Measurements from ENCODE around the gene OSBPL10. TPM values are rescaled to one million over a fixed set of nuclear protein-coding genes. Genes with fewer than 3 reads are reported as not detected.

The OSBPL10 gene
- total and polyA plus RNA-seq, 2 of the 8 experiments (the other 6 are each of a cell fraction or from before 2014, with no cell fraction given) = 26.2 to 86.7 TPM

DNA sequence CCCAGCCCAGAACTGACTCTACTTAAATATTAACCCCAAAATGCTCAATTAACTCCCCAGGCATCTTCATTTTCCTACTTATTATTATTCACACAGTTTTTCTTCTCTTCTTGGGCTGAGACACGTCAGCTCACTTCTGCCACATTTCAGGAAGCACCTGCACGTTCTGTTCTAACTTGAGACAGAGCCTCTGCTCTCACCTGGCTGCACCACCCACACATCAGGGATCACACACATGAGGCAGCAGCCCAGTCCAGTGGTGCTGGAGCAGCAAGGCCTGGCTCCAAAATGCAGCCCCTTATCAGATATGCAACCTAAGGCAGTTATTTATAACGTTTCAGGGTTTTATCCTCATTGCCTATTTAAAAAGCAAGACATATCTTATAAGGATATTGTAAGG lies 127.5 kb downstream of the OSBPL10 start:
- H3K4me2 ChIP-seq (ENCODE audit: insufficient read depth in 1 of 2, low read depth in 2 of 2, low read length in 2 of 2) = no peak overlapping the region
- no peaks in the 10 kb centered on the region for H3K9me3 ChIP-seq (ENCODE audit: insufficient read depth in 2 of 2, low read depth in 1 of 2, low read length in 1 of 2)
- no peak overlapping the region for H4K5ac ChIP-seq (ENCODE audit: insufficient read length, low read depth, low read length)
- no peaks in the 10 kb centered on the region for H3K36me3 ChIP-seq (ENCODE audit: control insufficient read depth in 2 of 4, insufficient read depth in 4 of 4, low read length in 3 of 4)
- DNase-seq (ENCODE audit: low read depth in 1 of 2, low spot score in 2 of 2) (no peak), FAIRE-seq (no peak)
- ChIA-PET CTCF (ENCODE audit: partially characterized antibody) (no interaction called here), POLR2A (ENCODE audit: partially characterized antibody) (no interaction called here)
- H2BK20ac ChIP-seq (ENCODE audit: low read length) = no peak overlapping the region
- H3K14ac ChIP-seq (ENCODE audit: insufficient read length) = no peak overlapping the region
- no peaks in the 10 kb centered on the region for H3K27me3 ChIP-seq (replicated peaks in 1 of 4; ENCODE audit: control insufficient read depth in 3 of 4, extremely low read depth in 1 of 4, insufficient read depth in 3 of 4, low read length in 3 of 4)
- no peak overlapping the region for H4K8ac ChIP-seq (ENCODE audit: extremely low read depth, insufficient read depth, low read length)
- no peak overlapping the region for H3K9ac ChIP-seq (replicated peaks in 1 of 4; ENCODE audit: extremely low read depth in 1 of 4, low read depth in 3 of 4, low read length in 3 of 4)
- H4K20me1 ChIP-seq (replicated peaks in 1 of 2; ENCODE audit: control insufficient read depth in 1 of 2, insufficient read depth in 2 of 2, low read length in 2 of 2) = peaks cover 3% of the 10 kb centered on the region in 2 experiments
- no peak overlapping the region for H2BK12ac ChIP-seq (ENCODE audit: low read depth, low read length)
- H2BK15ac ChIP-seq (ENCODE audit: low read length) = no peak overlapping the region
- no peak overlapping the region for H2AFZ ChIP-seq (ENCODE audit: low read length)
- H4K91ac ChIP-seq (replicated peaks; ENCODE audit: insufficient read length, low read length) = no peak overlapping the region
- H2BK120ac ChIP-seq (replicated peaks; ENCODE audit: low read depth, low read length) = no peak overlapping the region
- no peak overlapping the region for H3K27ac ChIP-seq (ENCODE audit: low read depth, low read length)
- H3K4ac ChIP-seq (replicated peaks; ENCODE audit: insufficient read length, low read depth, low read length) = no peak overlapping the region
- 79% methylated on average over 3 of the region's 3 CpGs; no CpG with 5 or more reads in 1 of the 2 experiments for WGBS, 2 experiments (ENCODE audit: extremely low coverage in 1 of 2, insufficient coverage in 1 of 2, insufficient read length in 1 of 2, insufficient replicate concordance in 2 of 2, low coverage in 1 of 2, low lambda C conversion rate in 2 of 2, missing lambda C conversion rate in 1 of 2)
- peaks cover 7% of the 10 kb centered on the region for H3K79me1 ChIP-seq (ENCODE audit: low read depth, low read length)
- no peak overlapping the region for H3K18ac ChIP-seq (ENCODE audit: extremely low read depth, low read length)
- no peaks in the 10 kb centered on the region; the same call in 1 of the 2 replicates for H3K23me2 ChIP-seq (ENCODE audit: low read depth, low read length)
- no peak overlapping the region for H2AK5ac ChIP-seq (ENCODE audit: low read depth, low read length)
- peaks cover 0 to 8% (median 2%) of the 10 kb centered on the region in 4 experiments; a peak in 3 of 7 replicates for H3K4me1 ChIP-seq (replicated peaks in 1 of 4; ENCODE audit: control insufficient read depth in 3 of 4, insufficient read depth in 4 of 4, low read length in 3 of 4)
- H3K23ac ChIP-seq (ENCODE audit: insufficient read length) = no peak overlapping the region
- H3K79me2 ChIP-seq (ENCODE audit: control insufficient read depth in 1 of 2, insufficient read depth in 2 of 2, low read length in 2 of 2) = peaks cover 0 to 49% of the 10 kb centered on the region in 2 experiments; a peak in 3 of 4 replicates
- H2BK5ac ChIP-seq (ENCODE audit: low read depth, low read length) = no peak overlapping the region
- H3K4me3 ChIP-seq (ENCODE audit: extremely low read depth in 1 of 4, insufficient read depth in 2 of 4, low read depth in 3 of 4, low read length in 4 of 4) = no peak overlapping the region
- H3K56ac ChIP-seq (replicated peaks; ENCODE audit: insufficient read length, low read depth, low read length) = no peak overlapping the region
- TF ChIP-seq CEBPB (IDR thresholded peaks at IDR 0.05; ENCODE audit: low read depth, low read length) (no peak), EGR1 (IDR thresholded peaks at IDR 0.05; ENCODE audit: borderline replicate concordance, low read depth, low read length) (no peak), RBBP5 (IDR thresholded peaks at IDR 0.05; ENCODE audit: borderline replicate concordance, low read depth, low read length) (no peak), SIN3A (conservative IDR thresholded peaks at IDR 0.05 in 1 of 2, IDR thresholded peaks at IDR 0.05 in 1 of 2; ENCODE audit: low read depth in 1 of 2, low read length in 2 of 2) (no peak)
